UCSD-AML1 (cell line): ENCODE measurements around the gene EEF2.
"Not testable (repeated sequence)": the region's sequence is repeated elsewhere in the genome, so short reads cannot be mapped to it uniquely, and the experiment has no call there.

Experiments used
- DNase-seq: peaks from one replicate; lab custom pipeline; 2025; ENCODE audit not compliant: unreplicated experiment; lab: John Stamatoyannopoulos, UW

EEF2 gene

GRCh38 chr19:3950871-3951861 is 34.1 kb downstream of the EEF2 start:
- DNase-seq, result peak; percentile 74

DNA sequence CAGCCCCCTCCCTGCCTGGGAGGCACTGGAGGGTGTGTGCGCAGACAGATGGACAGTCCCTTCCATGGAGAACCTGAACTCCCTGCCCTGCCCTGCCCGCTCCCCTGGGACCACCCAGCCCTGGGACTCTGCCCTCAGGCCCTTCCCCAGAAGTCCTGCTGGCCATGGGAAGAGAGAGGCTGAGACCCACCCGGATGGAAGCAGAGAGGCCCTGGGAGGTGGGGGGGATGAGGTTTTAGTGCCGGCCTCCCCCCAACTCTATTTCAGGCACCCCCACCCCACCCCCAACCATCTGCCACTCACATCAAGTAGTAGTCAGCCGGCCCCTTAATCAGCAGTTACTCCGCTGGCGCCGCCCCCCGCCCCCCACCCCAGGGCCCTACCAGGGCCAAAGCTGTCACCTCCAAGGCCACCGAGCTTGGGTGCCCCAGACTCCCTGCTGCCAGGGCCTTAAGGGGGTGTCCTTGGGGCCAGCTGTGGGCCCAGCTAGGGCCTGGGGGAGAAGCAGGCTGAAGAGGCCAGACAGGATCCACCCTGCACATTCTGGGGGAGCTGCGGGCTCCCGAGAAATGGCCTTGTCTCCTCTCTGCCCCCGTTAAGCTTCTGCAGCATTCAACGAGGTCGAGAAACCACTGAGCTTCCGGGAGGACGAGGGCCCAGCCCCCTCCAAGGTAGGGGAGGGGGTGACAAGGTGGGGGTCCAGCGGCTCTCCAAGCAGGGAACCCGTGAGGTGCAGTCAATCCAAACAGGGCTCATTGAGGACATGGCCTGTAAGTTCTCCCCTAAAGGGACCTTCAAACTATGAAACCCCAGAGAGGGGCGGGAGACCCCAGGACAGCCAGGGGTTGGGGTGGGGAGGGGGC is 35.0 kb downstream of the EEF2 start:
- peak; percentile 62 for DNase-seq

DNA sequence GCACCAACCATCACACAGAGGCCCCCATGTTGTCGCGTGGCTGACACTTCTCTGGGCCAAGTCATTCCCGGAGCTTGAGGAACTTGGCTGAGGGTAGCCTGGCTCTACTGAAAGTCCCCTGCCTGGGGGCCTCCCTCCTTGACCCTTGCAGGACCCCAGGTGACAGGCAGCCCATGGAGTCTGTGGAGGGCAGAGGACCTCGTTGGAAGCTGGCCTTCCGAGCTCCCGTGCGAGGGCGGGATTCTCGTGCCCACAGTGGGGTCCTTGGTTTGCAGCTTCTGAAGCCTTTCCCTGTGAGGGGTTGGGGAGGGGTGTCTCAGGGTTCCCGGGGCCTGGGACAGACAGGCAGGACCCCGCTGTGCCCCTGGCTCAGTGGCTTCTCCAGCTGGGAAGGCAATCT is 36.0 kb downstream of the EEF2 start:
- DNase-seq, result no peak

- DNase-seq, result not testable (repeated sequence)
These were observed 37.8 kb downstream of the EEF2 start for GRCh38 chr19:3947316-3947933.

- DNase-seq, result no peak
These were observed 39.4 kb downstream of the EEF2 start for GRCh38 chr19:3945838-3946237.

- peak; percentile 38 for DNase-seq
These were observed 41.1 kb downstream of the EEF2 start for GRCh38 chr19:3944018-3944721.

DNA sequence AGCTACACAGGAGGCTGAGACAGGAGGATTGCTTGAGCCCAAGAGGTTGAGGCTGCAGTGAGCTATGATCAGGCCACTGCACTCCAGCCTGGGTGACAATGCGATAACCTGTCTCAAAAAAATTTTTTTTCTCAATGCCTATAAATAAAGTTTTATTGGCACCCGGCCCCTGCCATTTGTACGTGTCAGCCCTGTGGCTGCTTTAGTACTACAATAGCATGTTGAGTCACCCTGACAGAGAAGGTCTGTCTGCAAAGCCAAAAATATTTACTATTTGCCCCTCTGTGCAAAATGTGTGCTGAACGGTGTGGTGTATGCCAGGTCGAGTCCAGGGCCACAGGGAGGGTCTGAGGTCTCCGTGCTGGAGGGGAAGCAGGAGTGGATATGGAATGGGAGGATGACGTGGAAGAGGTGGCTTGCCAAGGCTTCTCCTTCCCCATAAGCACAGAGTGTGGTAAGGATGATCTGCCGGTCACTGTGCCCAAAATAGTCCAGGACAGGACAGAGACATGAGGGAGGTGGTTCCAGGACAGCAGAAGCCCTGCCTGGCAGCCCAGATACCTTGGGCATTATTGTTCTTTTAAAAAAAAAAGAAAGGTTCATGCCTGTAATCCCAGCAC is 42.4 kb downstream of the EEF2 start:
- peak; percentile 29 for DNase-seq

DNA sequence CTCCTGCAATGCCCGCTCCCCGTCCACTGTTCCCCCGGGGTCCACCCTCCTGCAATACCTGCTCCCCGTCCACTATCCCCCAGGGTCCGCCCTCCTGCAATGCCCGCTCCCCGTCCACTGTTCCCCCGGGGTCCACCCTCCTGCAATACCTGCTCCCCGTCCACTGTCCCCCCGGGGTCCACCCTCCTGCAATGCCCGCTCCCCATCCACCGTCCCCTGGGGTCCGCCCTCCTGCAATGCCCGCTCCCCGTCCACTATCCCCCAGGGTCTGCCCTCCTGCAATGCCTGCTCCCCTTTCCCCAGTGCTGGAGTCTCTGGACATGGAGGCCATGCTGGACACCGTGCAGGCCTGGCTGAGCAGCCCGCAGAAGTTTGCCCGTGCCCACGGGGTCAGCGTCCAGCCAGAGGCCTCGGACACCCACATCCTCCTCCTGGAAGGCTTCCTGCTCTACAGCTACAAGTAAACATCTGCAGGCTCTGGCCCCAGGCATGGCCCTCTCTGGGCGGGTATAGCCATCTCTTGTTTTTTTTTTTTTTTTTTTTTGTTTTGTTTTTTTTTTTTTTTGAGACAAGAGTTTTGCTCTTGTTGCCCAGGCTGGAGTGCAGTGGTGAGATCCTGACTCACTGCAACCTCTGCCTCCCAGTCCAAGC is 46.8 kb downstream of the EEF2 start:
- not testable (repeated sequence) for DNase-seq

GRCh38 chr19:3936506-3937442 is 48.5 kb downstream of the EEF2 start:
- no peak for DNase-seq

- no peak for DNase-seq
These were observed 52.1 kb downstream of the EEF2 start, which contains the start of gene NMRK2 for GRCh38 chr19:3932931-3933810. Gene NMRK2, plus strand, starts transcription at chr19:3933069. Its CDS starts 603 bp downstream, at chr19:3933672.

GRCh38 chr19:3931041-3931440 is 54.2 kb downstream of the EEF2 start:
- no peak for DNase-seq
